HEK293 (cell line): ENCODE results near the gene ARSB.

Source experiments
- EGR2 ChIP-seq: fragments of 450-650 bp; formaldehyde crosslinking; IDR thresholded peaks from 2 replicates; pipeline ENCODE4 v1.5.1; 2016; ENCODE audit warnings: low read depth, missing biosample characterization, missing genetic modification characterization
- GLIS2 ChIP-seq: fragments of 450-650 bp; formaldehyde crosslinking; IDR thresholded peaks from 2 replicates; pipeline ENCODE4 v1.5.1; 2016; ENCODE audit warnings: missing biosample characterization, missing genetic modification characterization
- HOXA7 ChIP-seq: sonication (generic); formaldehyde crosslinking; IDR thresholded peaks from 2 replicates; pipeline ENCODE4 v1.8.1; 2022; ENCODE audit warnings: missing genetic modification reagents, borderline replicate concordance
- HOXC10 ChIP-seq: sonication (generic); formaldehyde crosslinking; IDR thresholded peaks from 2 replicates; pipeline ENCODE4 v1.8.1; 2023; ENCODE audit warnings: mild to moderate bottlenecking, missing genetic modification reagents
- KLF1 ChIP-seq: fragments of 450-650 bp; formaldehyde crosslinking; IDR thresholded peaks from 2 replicates; pipeline ENCODE4 v1.5.1; 2016; ENCODE audit warnings: missing biosample characterization, missing genetic modification characterization
- MZF1 ChIP-seq: fragments of 450-650 bp; formaldehyde crosslinking; IDR thresholded peaks from 2 replicates; pipeline ENCODE4 v1.5.1; 2017; ENCODE audit warnings: missing biosample characterization, missing genetic modification characterization, borderline replicate concordance
- REPIN1 ChIP-seq: fragments of 450-650 bp; formaldehyde crosslinking; IDR thresholded peaks from 2 replicates; pipeline ENCODE4 v1.5.1; 2017; ENCODE audit warnings: missing biosample characterization, missing genetic modification characterization, low read depth
- TCF7L2 ChIP-seq: IDR thresholded peaks from 2 replicates; pipeline ENCODE4 v1.6.1; 2011; ENCODE audit warnings: low read depth, mild to moderate bottlenecking, inconsistent platforms, low read length, moderate library complexity, borderline replicate concordance
- WT1 ChIP-seq: fragments of 450-650 bp; formaldehyde crosslinking; IDR thresholded peaks from 2 replicates; pipeline ENCODE4 v1.5.1; 2016; ENCODE audit warnings: missing biosample characterization, missing genetic modification characterization
- ZBTB1 ChIP-seq: fragments of 450-650 bp; formaldehyde crosslinking; IDR thresholded peaks from 2 replicates; pipeline ENCODE4 v1.5.1; 2016; ENCODE audit warnings: missing biosample characterization, missing genetic modification characterization
- ZBTB17 ChIP-seq: fragments of 450-650 bp; formaldehyde crosslinking; IDR thresholded peaks from 2 replicates; pipeline ENCODE4 v1.5.1; 2016; ENCODE audit warnings: missing biosample characterization, missing genetic modification characterization
- ZBTB20 ChIP-seq: fragments of 450-650 bp; formaldehyde crosslinking; IDR thresholded peaks from 2 replicates; pipeline ENCODE4 v1.5.1; 2016; ENCODE audit warnings: missing biosample characterization, missing genetic modification characterization
- ZEB2 ChIP-seq: fragments of 450-650 bp; formaldehyde crosslinking; IDR thresholded peaks from 2 replicates; pipeline ENCODE4 v1.5.1; 2016; ENCODE audit warnings: missing biosample characterization, missing genetic modification characterization
- ZFP41 ChIP-seq: fragments of 450-650 bp; formaldehyde crosslinking; IDR thresholded peaks from 2 replicates; pipeline ENCODE4 v1.5.1; 2016; ENCODE audit warnings: missing biosample characterization, missing genetic modification characterization, borderline replicate concordance
- ZNF112 ChIP-seq: fragments of 450-650 bp; formaldehyde crosslinking; IDR thresholded peaks from 2 replicates; pipeline ENCODE4 v1.5.0; 2017; ENCODE audit warnings: missing biosample characterization, missing genetic modification characterization
- ZNF121 ChIP-seq: fragments of 450-650 bp; formaldehyde crosslinking; IDR thresholded peaks from 2 replicates; pipeline ENCODE4 v1.5.1; 2016; ENCODE audit warnings: missing biosample characterization, missing genetic modification characterization
- ZNF155 ChIP-seq: fragments of 450-650 bp; formaldehyde crosslinking; IDR thresholded peaks from 2 replicates; pipeline ENCODE4 v1.5.1; 2016; ENCODE audit warnings: missing biosample characterization, missing genetic modification characterization
- ZNF19 ChIP-seq: fragments of 450-650 bp; formaldehyde crosslinking; IDR thresholded peaks from 2 replicates; pipeline ENCODE4; 2016; ENCODE audit warnings: missing biosample characterization, missing genetic modification characterization, low read depth
- ZNF2 ChIP-seq: fragments of 450-650 bp; formaldehyde crosslinking; IDR thresholded peaks from 2 replicates; pipeline ENCODE4 v1.5.1; 2016; ENCODE audit warnings: missing biosample characterization, missing genetic modification characterization
- ZNF221 ChIP-seq: fragments of 450-650 bp; formaldehyde crosslinking; IDR thresholded peaks from 2 replicates; pipeline ENCODE4 v1.5.1; 2017; ENCODE audit warnings: missing biosample characterization, missing genetic modification characterization, borderline replicate concordance
- ZNF335 ChIP-seq: fragments of 450-650 bp; formaldehyde crosslinking; conservative IDR thresholded peaks from 2 replicates; pipeline ENCODE4 v1.5.1; 2016; ENCODE audit warnings: missing biosample characterization, missing genetic modification characterization
- ZNF416 ChIP-seq: fragments of 450-650 bp; formaldehyde crosslinking; IDR thresholded peaks from 2 replicates; pipeline ENCODE4 v1.5.1; 2016; ENCODE audit warnings: missing biosample characterization, missing genetic modification characterization
- ZNF510 ChIP-seq: fragments of 450-650 bp; formaldehyde crosslinking; IDR thresholded peaks from 2 replicates; pipeline ENCODE4 v1.5.1; 2018; ENCODE audit warnings: mild to moderate bottlenecking, missing genetic modification characterization, missing biosample characterization; ENCODE audit not compliant: insufficient replicate concordance
- ZNF529 ChIP-seq: fragments of 450-650 bp; formaldehyde crosslinking; IDR thresholded peaks from 2 replicates; pipeline ENCODE4 v1.5.1; 2017; ENCODE audit warnings: missing genetic modification characterization, missing biosample characterization; ENCODE audit not compliant: insufficient replicate concordance
- ZNF558 ChIP-seq: fragments of 450-650 bp; formaldehyde crosslinking; IDR thresholded peaks from 2 replicates; pipeline ENCODE4 v1.5.1; 2016; ENCODE audit warnings: missing biosample characterization, missing genetic modification characterization
- ZNF621 ChIP-seq: fragments of 450-650 bp; formaldehyde crosslinking; IDR thresholded peaks from 2 replicates; pipeline ENCODE4 v1.5.1; 2017; ENCODE audit warnings: missing biosample characterization, missing genetic modification characterization
- ZNF654 ChIP-seq: fragments of 450-650 bp; formaldehyde crosslinking; IDR thresholded peaks from 2 replicates; pipeline ENCODE4 v1.5.1; 2016; ENCODE audit warnings: low read depth, missing biosample characterization, missing genetic modification characterization
- ZNF701 ChIP-seq: fragments of 450-650 bp; formaldehyde crosslinking; IDR thresholded peaks from 2 replicates; pipeline ENCODE4 v1.5.1; 2016; ENCODE audit warnings: missing biosample characterization, missing genetic modification characterization
- ZNF747 ChIP-seq: fragments of 450-650 bp; formaldehyde crosslinking; IDR thresholded peaks from 2 replicates; pipeline ENCODE4 v1.5.1; 2016; ENCODE audit warnings: missing biosample characterization, missing genetic modification characterization
- ZNF843 ChIP-seq: fragments of 450-650 bp; formaldehyde crosslinking; IDR thresholded peaks from 2 replicates; pipeline ENCODE4 v1.5.1; 2016; ENCODE audit warnings: missing biosample characterization, missing genetic modification characterization
- ZSCAN23 ChIP-seq: fragments of 450-650 bp; formaldehyde crosslinking; IDR thresholded peaks from 2 replicates; pipeline ENCODE4 v1.5.1; 2016; ENCODE audit warnings: missing biosample characterization, missing genetic modification characterization
- ZXDB ChIP-seq: fragments of 450-650 bp; formaldehyde crosslinking; IDR thresholded peaks from 2 replicates; pipeline ENCODE4 v1.5.1; 2016; ENCODE audit warnings: missing biosample characterization, missing genetic modification characterization
- TF ChIP-seq, protein P1 (sequence below): fragments of 450-650 bp; formaldehyde crosslinking; IDR thresholded peaks from 2 replicates; pipeline ENCODE4 v1.5.1; 2016; ENCODE audit warnings: missing biosample characterization, missing genetic modification characterization
- TF ChIP-seq, protein P2 (sequence below): fragments of 450-650 bp; formaldehyde crosslinking; IDR thresholded peaks from 2 replicates; pipeline ENCODE4 v1.5.1; 2017; ENCODE audit warnings: missing biosample characterization, missing genetic modification characterization
- TF ChIP-seq, protein P3 (sequence below): fragments of 450-650 bp; formaldehyde crosslinking; IDR thresholded peaks from 2 replicates; pipeline ENCODE4 v1.5.1; 2016; ENCODE audit warnings: missing biosample characterization, missing genetic modification characterization
- TF ChIP-seq, protein P4 (sequence below): fragments of 450-650 bp; formaldehyde crosslinking; IDR thresholded peaks from 2 replicates; pipeline ENCODE4 v1.5.1; 2016; ENCODE audit warnings: missing biosample characterization, missing genetic modification characterization

The ARSB gene

DNA sequence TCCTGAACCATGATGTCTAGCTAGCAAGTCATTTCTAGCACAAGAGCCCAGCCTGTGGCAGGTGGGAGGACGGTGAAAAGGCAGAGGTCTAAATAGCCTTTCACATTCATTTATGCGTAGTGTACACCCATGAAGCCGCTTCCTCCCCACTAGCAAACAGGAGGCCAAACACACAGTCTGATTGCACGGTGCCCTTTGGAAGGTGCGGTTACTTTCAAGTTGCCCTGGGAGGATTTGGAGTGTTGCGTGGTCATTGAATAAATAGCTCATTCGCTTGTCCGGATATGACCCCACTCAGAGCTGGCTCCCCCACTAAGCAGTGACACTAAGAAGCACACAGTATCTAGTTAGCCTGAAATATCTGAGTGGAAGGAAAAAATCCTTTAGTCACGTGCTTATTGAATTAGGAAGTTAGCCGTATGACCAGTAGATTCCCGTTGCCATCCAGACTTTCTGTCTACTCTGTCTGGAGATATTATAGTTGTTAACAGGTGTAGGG lies 664 bp upstream of the ARSB start (continued):
- TF ChIP-seq ZNF112 (no peak), ZBTB1 (tag by site-specific recombination) (no peak), ZEB2 (peak; percentile 34; the same call in 1 of the 2 replicates), ZXDB (no peak), ZNF221 (tag by site-specific recombination) (no peak), TCF7L2 (peak; percentile 77; the same call in 1 of the 2 replicates), ZNF2 (tag by site-specific recombination) (0 out of 2 replicates have a peak, but pooled peaks have one; percentile 17), ZNF529 (tag by site-specific recombination) (no peak), ZNF121 (no peak), ZSCAN23 (no peak), ZNF510 (tag by site-specific recombination) (no peak), WT1 (tag by site-specific recombination) (no peak), MZF1 (tag by site-specific recombination) (no peak), ZNF19 (tag by site-specific recombination) (no peak), ZNF621 (no peak), KLF1 (tag by site-specific recombination) (no peak), ZNF335 (tag by site-specific recombination) (peak; percentile 56), ZNF747 (tag by site-specific recombination) (no peak), GLIS2 (tag by site-specific recombination) (peak; percentile 48; the same call in 1 of the 2 replicates), ZNF654 (tag by site-specific recombination) (no peak), ZNF155 (tag by site-specific recombination) (no peak), EGR2 (tag by site-specific recombination) (no peak), ZNF843 (tag by site-specific recombination) (no peak), REPIN1 (tag by site-specific recombination) (no peak), ZNF701 (tag by site-specific recombination) (no peak), ZNF558 (tag by site-specific recombination) (0 out of 2 replicates have a peak, but pooled peaks have one; percentile 12), ZFP41 (no peak), ZBTB20 (tag by site-specific recombination) (peak; percentile 56), HOXA7 (CRISPR knock-in tag) (no peak), ZBTB17 (tag by site-specific recombination) (peak; percentile 47; the same call in 1 of the 2 replicates), HOXC10 (no peak), ZNF416 (no peak)
- TF ChIP-seq, protein P1, sequence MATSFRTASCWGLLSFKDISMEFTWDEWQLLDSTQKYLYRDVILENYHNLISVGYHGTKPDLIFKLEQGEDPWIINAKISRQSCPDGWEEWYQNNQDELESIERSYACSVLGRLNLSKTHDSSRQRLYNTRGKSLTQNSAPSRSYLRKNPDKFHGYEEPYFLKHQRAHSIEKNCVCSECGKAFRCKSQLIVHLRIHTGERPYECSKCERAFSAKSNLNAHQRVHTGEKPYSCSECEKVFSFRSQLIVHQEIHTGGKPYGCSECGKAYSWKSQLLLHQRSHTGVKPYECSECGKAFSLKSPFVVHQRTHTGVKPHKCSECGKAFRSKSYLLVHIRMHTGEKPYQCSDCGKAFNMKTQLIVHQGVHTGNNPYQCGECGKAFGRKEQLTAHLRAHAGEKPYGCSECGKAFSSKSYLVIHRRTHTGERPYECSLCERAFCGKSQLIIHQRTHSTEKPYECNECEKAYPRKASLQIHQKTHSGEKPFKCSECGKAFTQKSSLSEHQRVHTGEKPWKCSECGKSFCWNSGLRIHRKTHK (tag by site-specific recombination): no peak
- TF ChIP-seq, protein P2, sequence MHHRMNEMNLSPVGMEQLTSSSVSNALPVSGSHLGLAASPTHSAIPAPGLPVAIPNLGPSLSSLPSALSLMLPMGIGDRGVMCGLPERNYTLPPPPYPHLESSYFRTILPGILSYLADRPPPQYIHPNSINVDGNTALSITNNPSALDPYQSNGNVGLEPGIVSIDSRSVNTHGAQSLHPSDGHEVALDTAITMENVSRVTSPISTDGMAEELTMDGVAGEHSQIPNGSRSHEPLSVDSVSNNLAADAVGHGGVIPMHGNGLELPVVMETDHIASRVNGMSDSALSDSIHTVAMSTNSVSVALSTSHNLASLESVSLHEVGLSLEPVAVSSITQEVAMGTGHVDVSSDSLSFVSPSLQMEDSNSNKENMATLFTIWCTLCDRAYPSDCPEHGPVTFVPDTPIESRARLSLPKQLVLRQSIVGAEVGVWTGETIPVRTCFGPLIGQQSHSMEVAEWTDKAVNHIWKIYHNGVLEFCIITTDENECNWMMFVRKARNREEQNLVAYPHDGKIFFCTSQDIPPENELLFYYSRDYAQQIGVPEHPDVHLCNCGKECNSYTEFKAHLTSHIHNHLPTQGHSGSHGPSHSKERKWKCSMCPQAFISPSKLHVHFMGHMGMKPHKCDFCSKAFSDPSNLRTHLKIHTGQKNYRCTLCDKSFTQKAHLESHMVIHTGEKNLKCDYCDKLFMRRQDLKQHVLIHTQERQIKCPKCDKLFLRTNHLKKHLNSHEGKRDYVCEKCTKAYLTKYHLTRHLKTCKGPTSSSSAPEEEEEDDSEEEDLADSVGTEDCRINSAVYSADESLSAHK (tag by site-specific recombination): no peak
- TF ChIP-seq, protein P3, sequence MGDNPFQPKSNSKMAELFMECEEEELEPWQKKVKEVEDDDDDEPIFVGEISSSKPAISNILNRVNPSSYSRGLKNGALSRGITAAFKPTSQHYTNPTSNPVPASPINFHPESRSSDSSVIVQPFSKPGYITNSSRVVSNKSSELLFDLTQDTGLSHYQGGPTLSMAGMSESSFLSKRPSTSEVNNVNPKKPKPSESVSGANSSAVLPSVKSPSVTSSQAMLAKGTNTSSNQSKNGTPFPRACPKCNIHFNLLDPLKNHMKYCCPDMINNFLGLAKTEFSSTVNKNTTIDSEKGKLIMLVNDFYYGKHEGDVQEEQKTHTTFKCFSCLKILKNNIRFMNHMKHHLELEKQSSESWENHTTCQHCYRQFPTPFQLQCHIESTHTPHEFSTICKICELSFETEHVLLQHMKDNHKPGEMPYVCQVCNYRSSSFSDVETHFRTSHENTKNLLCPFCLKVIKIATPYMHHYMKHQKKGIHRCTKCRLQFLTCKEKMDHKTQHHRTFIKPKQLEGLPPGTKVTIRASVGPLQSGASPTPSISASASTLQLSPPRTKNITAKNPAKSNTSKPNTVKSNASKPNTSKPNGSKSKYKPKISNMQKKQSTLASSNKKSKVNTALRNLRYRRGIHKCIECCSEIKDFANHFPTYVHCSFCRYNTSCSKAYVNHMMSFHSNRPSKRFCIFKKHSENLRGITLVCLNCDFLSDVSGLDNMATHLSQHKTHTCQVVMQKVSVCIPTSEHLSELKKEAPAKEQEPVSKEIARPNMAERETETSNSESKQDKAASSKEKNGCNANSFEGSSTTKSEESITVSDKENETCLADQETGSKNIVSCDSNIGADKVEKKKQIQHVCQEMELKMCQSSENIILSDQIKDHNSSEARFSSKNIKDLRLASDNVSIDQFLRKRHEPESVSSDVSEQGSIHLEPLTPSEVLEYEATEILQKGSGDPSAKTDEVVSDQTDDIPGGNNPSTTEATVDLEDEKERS (tag by site-specific recombination): no peak
- TF ChIP-seq, protein P4, sequence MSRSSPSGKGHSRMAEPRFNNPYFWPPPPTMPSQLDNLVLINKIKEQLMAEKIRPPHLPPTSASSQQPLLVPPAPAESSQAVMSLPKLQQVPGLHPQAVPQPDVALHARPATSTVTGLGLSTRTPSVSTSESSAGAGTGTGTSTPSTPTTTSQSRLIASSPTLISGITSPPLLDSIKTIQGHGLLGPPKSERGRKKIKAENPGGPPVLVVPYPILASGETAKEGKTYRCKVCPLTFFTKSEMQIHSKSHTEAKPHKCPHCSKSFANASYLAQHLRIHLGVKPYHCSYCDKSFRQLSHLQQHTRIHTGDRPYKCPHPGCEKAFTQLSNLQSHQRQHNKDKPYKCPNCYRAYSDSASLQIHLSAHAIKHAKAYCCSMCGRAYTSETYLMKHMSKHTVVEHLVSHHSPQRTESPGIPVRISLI (tag by site-specific recombination): no peak
